ENCODE data around the gene HOXC13.

The HOXC13 gene

DNA sequence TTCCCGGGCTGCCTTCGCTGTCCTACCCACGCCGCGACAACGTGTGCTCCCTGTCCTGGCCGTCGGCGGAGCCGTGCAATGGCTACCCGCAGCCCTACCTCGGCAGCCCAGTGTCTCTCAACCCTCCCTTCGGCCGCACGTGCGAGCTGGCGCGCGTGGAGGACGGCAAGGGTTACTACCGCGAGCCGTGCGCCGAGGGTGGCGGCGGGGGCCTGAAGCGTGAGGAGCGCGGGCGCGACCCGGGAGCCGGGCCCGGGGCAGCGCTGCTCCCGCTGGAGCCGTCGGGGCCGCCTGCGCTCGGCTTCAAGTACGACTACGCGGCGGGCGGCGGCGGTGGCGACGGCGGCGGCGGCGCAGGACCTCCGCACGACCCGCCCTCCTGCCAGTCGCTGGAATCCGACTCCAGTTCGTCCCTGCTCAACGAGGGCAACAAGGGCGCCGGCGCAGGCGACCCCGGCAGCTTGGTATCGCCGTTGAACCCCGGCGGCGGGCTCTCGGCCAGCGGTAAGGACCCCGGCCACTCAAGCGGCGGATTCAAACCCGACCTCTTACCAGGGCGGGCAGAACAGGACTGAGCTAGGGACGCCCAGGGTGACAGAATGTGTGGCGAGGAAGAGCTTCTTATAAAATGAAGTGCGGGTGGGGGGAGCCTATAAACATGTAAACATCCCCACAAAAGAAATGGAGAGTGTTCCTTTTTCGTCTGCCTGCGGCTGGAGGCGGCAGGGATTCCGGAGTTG is 16.6 kb downstream of the HOXC13 start:
- H3K4me3 ChIP-seq (ENCODE audit: control insufficient read depth, low read depth, low read length): no peak overlapping the region
- DNase-seq (ENCODE audit: low read depth): no peak

DNA sequence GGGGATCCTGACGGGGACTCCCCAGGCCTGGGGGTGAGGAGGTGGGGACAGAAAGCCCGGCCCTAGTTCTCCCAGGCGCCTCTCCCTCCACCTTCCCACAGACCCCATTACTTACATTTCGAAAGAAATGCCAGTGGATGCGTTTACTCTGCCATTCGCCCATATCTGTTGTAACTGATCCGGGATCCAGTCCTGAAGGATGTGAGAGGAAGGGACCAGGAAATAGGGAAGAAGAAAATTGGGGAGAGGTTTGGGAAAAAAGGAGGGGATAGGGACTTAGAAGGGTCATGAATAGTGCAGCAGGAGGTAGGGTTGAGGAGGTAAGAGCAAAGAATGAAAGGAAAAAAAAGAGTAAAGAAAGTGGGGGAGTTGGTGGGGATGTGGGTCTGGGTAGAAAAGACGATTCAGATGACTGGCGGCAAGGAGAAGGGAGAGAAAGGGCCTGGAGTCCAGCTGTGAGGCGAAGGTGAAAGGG is 17.2 kb downstream of the HOXC13 start:
- TF ChIP-seq, protein P1, sequence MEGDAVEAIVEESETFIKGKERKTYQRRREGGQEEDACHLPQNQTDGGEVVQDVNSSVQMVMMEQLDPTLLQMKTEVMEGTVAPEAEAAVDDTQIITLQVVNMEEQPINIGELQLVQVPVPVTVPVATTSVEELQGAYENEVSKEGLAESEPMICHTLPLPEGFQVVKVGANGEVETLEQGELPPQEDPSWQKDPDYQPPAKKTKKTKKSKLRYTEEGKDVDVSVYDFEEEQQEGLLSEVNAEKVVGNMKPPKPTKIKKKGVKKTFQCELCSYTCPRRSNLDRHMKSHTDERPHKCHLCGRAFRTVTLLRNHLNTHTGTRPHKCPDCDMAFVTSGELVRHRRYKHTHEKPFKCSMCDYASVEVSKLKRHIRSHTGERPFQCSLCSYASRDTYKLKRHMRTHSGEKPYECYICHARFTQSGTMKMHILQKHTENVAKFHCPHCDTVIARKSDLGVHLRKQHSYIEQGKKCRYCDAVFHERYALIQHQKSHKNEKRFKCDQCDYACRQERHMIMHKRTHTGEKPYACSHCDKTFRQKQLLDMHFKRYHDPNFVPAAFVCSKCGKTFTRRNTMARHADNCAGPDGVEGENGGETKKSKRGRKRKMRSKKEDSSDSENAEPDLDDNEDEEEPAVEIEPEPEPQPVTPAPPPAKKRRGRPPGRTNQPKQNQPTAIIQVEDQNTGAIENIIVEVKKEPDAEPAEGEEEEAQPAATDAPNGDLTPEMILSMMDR (conservative IDR thresholded peaks at IDR 0.05; ENCODE audit: control insufficient read depth, insufficient read depth, low read depth, low read length): no peak
- H3K4me3 ChIP-seq (ENCODE audit: control insufficient read depth, low read depth, low read length): no peak overlapping the region
- no peak for DNase-seq (ENCODE audit: low read depth)

More for the DNA sequence above, 16.6 kb downstream of the HOXC13 start:
- TF ChIP-seq, protein P1 (conservative IDR thresholded peaks at IDR 0.05; ENCODE audit: control insufficient read depth, insufficient read depth, low read depth, low read length): no peak

DNA sequence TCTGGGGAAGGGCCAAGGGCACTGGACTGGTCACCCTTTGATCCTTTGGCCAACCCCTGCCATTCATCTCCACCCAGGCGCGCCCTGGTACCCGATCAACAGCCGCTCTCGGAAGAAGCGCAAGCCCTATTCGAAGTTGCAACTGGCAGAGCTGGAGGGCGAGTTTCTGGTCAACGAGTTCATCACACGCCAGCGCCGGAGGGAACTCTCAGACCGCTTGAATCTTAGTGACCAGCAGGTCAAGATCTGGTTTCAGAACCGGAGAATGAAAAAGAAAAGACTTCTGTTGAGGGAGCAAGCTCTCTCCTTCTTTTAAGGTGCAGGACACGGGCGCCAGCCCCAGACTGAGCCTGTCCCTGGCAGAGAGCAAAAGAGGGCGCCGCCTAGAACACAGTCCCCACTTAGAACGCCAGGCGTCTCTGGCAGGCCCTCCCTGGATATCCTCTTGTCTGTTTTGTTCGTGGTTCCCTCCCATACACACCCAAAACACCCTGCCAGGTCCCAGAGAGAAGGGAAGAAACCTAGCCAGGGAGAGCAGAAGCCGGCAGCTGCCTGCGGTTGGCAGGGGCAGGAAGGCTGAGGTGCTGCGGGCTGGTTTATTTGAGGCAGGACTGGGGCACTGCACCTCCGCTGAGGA is 17.7 kb downstream of the HOXC13 start:
- DNase-seq (ENCODE audit: low read depth): no peak
- H3K4me3 ChIP-seq (ENCODE audit: control insufficient read depth, low read depth, low read length): no peak overlapping the region
- TF ChIP-seq, protein P1 (conservative IDR thresholded peaks at IDR 0.05; ENCODE audit: control insufficient read depth, insufficient read depth, low read depth, low read length): no peak

DNA sequence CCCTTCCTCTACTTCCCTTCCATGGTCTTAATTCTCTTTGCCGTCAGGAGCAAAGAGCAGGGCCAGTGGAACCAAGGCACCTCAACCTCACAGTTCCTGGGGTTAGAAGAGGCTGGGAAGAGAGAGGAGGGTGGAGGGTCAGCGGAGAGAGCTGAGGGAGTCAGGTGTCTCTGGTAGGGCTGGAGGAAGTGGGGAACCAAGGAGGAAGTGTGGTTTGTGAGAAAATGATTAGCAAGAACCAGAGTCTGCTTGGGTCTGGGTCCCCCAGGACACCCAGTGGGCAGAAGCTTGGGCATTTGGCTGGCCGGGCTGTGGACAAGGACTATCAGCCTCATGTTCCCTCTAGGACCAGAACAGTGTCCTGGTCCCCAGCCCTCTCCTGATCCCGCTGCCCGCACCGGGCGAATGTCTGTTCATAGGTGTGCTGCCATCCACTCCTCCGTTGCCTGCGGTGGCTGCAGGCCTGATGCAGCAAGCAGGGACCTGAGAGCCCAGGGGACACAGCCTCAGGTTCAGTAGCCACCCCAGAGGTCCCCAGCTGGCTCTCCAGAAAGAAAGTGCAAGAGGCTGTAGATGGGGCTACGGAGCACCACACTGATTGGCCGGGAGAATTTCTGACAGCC is 18.4 kb downstream of the HOXC13 start:
- TF ChIP-seq, protein P1 (conservative IDR thresholded peaks at IDR 0.05; ENCODE audit: control insufficient read depth, insufficient read depth, low read depth, low read length): no peak
- no peak overlapping the region for H3K4me3 ChIP-seq (ENCODE audit: control insufficient read depth, low read depth, low read length)
- no peak for DNase-seq (ENCODE audit: low read depth)

DNA sequence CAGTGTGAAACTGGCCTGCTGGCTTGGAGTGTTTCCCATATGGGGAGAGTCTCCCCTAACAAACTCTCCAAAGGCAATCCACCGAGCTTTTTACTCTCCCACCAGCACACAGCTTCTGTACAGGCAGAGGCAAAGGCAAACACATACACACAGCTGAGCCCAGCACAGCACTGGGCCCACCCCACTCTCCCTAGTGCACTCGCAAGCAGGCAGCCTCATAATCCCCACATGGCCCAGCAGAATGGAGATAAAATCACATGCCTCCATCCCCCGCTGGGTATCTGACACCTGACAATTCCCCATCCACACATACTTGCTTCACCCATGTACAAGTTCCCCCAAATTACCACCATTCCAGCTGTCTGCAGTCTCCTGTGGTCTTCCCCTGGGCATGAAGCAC is 19.5 kb downstream of the HOXC13 start:
- DNase-seq (ENCODE audit: low read depth): no peak
- no peak overlapping the region for H3K4me3 ChIP-seq (ENCODE audit: control insufficient read depth, low read depth, low read length)
- TF ChIP-seq, protein P1 (conservative IDR thresholded peaks at IDR 0.05; ENCODE audit: control insufficient read depth, insufficient read depth, low read depth, low read length): no peak

DNA sequence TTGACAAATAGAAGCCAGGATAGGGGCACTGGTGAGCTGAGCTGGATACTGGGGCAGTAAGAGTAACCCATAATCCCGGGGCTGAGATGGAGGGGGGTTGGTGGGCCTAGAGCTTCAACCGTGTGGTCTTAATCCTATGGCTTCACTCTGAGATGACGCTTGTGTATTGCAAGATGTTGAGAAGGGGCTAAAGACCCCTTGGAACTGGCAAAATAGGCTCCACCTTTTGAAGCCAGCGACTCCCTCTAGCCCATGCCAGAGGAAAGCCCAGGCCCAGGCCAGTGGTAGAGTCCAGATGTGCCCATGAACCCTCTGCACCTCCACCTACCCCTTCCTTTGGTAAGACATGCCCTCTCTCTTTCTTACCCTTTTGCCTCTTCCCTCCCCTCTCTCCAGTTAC is 20.7 kb downstream of the HOXC13 start:
- H3K4me3 ChIP-seq (ENCODE audit: control insufficient read depth, low read depth, low read length): no peak overlapping the region
- no peak for DNase-seq (ENCODE audit: low read depth)
- TF ChIP-seq, protein P1 (conservative IDR thresholded peaks at IDR 0.05; ENCODE audit: control insufficient read depth, insufficient read depth, low read depth, low read length): no peak
